ENCODE data around the gene SIPA1L3.
A peak's percentile ranks its signal among the peaks of the same experiment; 100 is the strongest.
"Not testable (repeated sequence)": the region's sequence is repeated elsewhere in the genome, so short reads cannot be mapped to it uniquely, and the experiment has no call there.

The SIPA1L3 gene

DNA sequence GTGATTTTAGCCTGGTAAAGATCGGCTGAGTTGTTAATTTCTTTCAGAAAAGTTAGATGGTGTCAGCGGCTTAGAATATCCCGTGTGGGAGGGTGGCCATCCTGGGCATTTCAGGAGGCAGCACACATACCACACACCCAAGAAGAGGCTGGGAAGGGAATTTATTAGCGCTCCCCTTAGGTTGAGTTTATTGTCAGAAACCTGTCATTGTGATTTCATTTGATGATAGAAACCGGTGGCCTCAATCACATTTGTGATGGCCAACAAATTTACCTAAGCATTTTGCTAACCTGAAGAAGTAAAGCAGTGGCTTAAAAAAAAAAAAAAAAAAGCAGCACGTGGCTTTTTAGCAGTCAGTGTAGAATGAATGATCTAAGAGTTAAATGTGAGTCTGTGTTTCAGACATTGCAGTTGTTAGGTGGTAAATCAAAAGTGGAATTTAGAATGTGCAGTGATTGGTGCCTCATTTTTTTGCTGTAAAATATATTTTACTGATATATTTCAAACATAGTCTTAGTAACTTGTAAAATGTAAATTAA is 2.7 kb downstream of the SIPA1L3 start:
- DNase-seq (no peak), ATAC-seq (no peak)

DNA sequence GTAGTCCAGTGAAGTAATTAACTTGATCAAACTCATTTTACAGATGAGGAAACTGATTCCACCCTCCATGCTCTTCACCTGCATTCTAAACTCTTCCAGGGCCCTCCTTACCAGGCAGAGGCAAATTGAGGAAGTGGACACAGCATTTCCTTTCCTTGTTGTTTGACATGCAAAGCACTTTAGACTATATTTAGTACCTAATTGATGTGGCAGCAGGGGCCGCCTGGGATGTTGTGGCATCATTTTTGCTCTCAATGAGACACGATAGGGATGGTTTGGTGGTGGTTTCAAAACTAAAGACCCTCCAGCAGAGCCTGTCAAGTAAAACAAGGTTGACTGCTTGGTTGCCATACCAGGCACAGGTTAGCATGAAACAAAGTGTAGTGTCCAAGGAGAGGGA is 7.9 kb downstream of the SIPA1L3 start:
- DNase-seq (no peak), ATAC-seq (no peak)

DNA sequence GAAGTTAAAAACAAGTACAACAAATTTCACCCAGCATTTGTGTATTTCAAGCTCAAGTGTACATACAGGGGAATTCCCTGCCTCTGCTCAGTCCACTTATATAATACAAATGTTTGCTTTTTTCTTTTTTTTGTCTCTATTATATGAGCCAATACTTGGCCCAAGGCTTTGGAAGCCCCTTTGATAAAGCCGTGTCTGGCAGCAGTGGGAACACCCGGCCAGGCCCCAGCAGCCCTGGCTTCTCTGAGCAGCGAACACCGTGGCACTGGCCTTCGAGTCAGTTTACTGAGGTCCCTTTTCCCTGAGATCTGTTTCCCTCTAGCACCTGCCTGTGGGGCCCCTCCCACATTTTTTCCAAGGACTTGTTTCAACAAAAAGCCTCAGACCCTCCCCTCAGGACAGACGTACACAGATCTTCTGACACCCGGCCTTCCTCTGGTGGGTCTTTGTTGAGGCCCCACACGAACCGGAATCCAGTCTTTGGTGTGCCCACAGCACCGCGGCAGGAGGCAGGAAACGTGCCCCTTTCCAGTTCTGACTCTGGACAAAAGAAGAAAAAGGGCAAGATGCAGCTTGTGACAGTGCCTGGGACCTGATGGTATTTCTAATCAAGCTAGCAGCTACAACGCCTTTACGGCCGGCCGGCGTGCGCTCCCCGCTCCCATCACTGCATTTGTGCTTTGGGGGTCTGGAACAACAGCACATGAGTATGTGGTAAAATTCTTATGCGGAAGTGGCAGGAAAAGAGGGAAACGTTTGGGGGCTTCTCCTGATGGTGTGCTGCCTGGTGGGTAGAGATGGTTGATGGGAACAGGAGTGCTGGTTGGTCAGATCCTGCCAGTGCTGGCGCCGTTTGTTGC is 13.8 kb downstream of the SIPA1L3 start:
- ATAC-seq (no peak), DNase-seq (no peak)

DNA sequence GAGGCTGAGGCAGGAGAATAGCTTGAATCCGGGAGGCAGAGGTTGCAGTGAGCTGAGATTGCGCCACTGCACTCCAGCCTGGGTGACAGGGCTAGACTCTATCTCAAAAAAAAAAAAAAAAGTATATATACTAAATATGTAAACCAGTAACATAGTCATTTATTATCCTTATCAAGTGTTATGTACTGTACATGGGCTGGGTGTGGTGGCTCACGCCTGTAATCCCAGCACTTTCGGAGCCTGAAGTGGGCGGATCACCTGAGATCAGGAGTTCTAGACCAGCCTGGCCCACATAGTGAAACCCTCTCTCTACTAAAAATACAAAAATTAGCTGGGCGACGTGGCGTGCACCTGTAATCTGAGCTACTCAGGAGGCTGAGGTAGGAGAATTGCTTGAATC is 17.6 kb downstream of the SIPA1L3 start:
- not testable (repeated sequence) for ATAC-seq

GRCh38 chr19:37925212-37925611 is 18.2 kb downstream of the SIPA1L3 start:
- ATAC-seq (no peak), DNase-seq (no peak)

More for the DNA sequence above, 17.6 kb downstream of the SIPA1L3 start:
- DNase-seq, result not testable (repeated sequence)

- no peak for DNase-seq
- ATAC-seq, result no peak
Observed at GRCh38 chr19:37926255-37926654, 19.2 kb downstream of the SIPA1L3 start.

DNA sequence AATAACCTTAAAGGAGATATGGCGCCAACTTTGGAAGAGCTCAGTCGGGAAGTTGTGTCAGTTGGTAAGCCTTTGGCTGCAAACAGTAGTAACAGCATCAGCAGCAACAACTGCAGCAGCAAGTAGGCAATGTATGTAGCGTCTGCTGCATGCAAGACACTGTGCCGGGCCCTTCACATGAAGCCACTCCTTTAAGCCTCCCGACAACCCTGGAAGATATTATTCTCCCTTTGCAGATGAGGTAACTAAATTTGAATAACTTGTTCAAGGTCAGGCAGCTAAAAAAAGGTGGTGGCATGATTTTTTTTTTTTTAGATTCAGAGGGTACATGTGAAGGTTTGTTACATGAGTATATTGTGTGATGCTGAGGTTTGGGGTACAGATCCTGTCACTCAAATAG is 19.7 kb downstream of the SIPA1L3 start:
- ATAC-seq, result no peak
- DNase-seq, result no peak

DNA sequence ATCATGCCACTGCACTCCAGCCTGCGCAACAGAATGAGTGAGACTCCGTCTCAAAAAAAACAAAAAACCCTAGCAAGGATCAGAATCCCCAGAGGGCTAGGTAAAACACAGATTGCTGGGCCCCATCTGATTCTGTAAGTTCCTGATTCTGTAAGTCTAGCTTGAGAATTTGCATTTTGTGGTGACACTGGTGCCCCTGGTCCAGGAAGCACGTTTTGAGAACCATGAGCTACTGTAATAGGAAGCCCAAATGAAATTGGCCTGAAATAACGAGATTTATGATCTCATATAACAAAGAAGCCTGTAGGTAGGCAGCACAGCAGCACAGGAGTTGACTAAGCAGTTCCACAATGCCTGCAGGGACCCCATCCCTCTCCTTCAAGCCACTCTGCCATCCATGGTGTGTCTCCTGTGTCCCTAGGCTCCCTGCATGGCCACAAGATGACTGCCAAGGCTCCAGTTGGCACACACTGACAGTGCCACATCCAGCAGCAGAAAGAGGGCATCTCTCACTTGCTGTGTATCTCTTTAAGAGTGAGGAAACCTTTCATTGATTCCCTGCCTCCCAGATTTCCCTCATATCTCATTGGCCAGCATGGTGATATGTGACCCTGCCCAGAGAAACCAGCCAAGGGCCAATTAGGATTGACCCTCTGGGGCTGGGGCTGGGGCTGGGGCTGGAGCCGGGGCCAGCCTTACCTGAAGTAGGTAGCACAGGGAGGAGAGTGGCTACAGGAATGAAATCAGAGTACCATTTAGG is 21.7 kb downstream of the SIPA1L3 start:
- DNase-seq (no peak), ATAC-seq (peak; percentile 24)

DNA sequence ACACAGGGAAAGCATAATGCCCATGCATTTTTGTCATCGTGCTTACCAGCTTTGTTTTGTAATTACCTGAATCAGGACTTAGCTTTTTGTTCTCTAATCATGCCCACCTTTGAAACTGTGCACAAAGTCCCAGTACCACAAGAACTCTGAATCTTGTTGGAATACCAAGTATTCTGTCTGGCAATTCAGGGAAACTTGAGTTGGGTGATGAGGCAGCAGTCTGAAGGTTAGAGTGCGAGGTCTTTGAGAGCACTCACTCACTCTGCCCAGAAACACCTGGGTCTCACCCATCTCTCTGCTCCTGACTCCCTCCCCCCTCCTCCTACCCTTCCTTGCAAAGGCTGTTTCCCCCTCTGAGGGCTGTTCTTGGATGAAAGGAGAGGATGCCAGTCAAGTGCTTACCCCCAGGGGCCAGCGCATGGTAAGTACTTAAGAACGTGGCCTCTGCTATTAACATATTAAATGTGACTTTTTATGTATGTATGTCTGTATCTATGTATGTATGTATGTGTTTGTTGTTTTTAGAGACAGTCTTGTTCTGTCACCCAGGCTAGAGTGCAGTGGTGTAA is 22.4 kb downstream of the SIPA1L3 start:
- DNase-seq, result no peak
- no peak for ATAC-seq

DNA sequence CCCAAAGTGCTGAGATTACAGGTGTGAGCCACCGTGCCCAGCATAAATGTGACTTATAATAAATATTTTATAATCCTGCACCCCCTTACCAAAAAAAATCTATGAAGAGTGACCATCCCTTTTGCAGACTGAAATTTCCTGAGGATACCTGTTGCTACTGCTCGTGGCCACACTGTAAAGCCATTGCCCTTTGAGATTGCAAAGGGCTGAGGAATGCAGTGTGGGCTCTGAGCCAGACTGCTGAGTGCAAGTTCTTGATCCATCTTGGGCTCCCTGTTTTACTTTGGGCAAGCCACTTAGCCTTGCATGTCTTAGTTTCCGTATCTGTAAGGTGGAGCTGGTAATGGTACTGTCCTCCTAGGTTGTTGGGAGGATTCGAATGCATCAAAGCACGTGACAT is 23.4 kb downstream of the SIPA1L3 start:
- no peak for DNase-seq
- no peak for ATAC-seq

GRCh38 chr19:37931881-37932655 is 25.1 kb downstream of the SIPA1L3 start:
- DNase-seq, result peak; percentile 22
- no peak for ATAC-seq

- no peak for DNase-seq
- peak; percentile 19 for ATAC-seq
Observed at GRCh38 chr19:37932985-37933936, 26.3 kb downstream of the SIPA1L3 start.

DNA sequence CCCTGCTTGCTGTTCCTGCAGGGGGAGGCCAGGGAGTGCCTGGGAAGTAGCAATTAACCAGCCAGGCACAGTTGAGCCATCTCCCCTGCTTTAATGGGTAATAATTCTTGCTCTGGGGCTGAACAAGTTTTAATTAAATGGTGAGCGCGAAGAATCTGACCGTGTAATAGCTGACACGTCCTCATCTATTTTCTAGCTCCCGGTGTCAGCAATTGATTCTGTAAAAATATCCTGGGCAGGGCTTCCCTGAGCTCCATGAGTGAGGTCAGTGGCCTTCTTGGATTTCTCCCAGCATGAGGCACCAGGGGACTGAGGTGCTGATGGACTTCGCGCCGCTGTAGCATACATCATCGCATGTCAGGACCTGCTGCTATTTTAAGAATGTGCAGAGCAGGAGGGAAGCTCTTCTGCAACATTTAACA is 26.9 kb downstream of the SIPA1L3 start:
- DNase-seq, result no peak
- no peak for ATAC-seq

DNA sequence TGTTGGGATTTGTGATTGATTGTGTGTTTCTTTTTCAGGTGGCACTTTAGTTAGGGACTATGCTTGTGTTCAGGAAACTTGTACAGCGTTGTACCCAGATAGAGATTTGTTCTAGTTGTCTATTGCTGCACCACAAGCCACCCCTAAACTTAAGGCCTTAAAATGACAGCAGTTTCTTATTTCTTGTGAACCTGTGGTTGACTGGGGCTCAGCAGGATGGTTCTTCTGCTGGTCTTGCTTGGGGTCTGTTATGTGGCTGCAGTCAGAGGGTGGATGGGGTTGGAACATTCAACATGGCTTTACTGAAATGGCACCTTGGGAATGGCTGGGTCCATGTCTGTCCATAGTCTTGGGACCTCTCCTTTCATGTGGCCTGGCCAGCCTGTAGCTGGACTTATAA is 28.3 kb downstream of the SIPA1L3 start:
- DNase-seq (no peak), ATAC-seq (no peak)

DNA sequence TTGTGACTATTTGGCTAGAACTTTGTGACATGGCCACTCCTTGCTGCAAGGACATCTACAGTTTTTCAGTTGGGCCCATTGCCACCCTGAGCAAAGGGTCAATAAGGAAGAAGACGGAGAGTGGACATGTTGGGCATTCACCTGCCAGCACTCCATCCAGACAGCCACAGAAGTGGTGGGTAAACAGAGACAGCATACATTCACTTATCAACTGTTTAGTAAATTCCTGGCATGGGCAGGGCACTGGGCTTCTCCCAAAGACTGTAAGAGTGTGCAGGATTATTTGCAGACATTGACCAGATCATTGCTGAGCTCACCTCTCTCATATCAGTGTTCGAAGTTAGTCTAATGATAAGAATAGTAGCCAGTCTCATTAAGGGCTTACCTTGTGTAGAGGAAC is 29.2 kb downstream of the SIPA1L3 start:
- ATAC-seq, result no peak
- no peak for DNase-seq

DNA sequence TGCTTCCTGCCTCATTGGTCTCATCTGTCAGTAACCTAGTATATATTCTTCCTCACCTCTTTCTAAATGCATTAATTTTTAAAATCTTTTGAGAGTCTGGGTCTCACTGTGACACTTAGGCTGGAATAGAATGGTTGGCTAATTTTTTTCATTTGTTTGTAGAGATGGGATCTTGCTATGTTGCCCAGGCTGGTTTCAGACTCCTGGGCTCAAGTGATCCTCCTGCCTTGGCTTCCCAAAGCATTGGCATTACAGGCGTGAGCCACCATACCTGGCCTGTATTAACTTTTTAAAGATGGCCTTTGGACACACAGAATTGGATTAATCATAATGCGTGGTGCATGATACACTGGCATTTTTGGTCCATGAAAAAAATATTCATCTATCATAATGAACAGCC is 29.9 kb downstream of the SIPA1L3 start:
- no peak for DNase-seq
- ATAC-seq, result no peak

- no peak for DNase-seq
- ATAC-seq, result no peak
Observed at GRCh38 chr19:37938353-37938752, 31.3 kb downstream of the SIPA1L3 start.

- ATAC-seq (no peak), DNase-seq (no peak)
Observed at GRCh38 chr19:37941782-37942515, 34.9 kb downstream of the SIPA1L3 start.

DNA sequence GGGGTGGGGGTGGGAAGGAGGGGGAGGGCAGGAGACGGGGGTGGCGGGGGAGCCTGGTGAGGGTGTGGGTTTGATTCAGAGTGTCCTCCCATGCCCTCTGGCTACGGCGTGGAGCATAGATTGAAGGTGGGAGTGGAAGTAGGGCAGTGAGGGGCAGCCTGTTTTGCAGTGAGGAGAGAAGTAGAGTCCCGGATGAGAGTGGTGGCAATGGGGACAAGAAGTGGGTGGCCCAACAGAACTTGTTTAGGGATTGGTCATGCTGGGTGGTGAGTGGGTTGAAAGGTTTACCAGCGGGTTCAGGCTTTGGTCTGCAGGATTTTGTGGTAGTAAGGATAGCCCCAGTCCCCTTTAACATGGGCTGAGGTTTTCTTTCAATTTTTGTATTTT is 35.5 kb downstream of the SIPA1L3 start:
- no peak for ATAC-seq

GRCh38 chr19:37943480-37943879 is 36.5 kb downstream of the SIPA1L3 start:
- DNase-seq (no peak), ATAC-seq (no peak)

More for the DNA sequence above, 35.5 kb downstream of the SIPA1L3 start:
- DNase-seq, result no peak
